GM12878 (cell line): ENCODE results near the gene DCC.

ENCODE experiments used
- BHLHE40 ChIP-seq, 2 experiments: fragments of 450-650 bp in 1 of 2; IDR thresholded peaks; 2 replicates each; pipeline ENCODE4 v1.6.1; 2011 to 2017; ENCODE audit warnings: low read depth in 2 of 2, borderline replicate concordance in 1 of 2, improper control_type of control experiment in 1 of 2, low read length in 1 of 2, mild to moderate bottlenecking in 1 of 2
- CREB1 ChIP-seq: IDR thresholded peaks from 2 replicates; pipeline ENCODE4 v1.6.1; 2012; ENCODE audit warnings: low read depth, mild to moderate bottlenecking, inconsistent platforms
- EGR1 ChIP-seq, 2 experiments: IDR thresholded peaks; 1 replicate in 1 of 2; 2 replicates in 1 of 2; pipeline ENCODE4 v1.6.1; 2011 to 2012; ENCODE audit warnings: low read depth in 2 of 2, low read length in 2 of 2, borderline replicate concordance in 1 of 2, mild to moderate bottlenecking in 1 of 2, moderate library complexity in 1 of 2
- POLR2AphosphoS5 ChIP-seq: IDR thresholded peaks from 2 replicates; pipeline ENCODE4 v1.6.1; 2011; ENCODE audit warnings: mild to moderate bottlenecking, low read length, inconsistent platforms
- ZBED1 ChIP-seq: IDR thresholded peaks from 2 replicates; pipeline ENCODE4 v1.6.1; 2016; ENCODE audit warnings: borderline replicate concordance

DNA sequence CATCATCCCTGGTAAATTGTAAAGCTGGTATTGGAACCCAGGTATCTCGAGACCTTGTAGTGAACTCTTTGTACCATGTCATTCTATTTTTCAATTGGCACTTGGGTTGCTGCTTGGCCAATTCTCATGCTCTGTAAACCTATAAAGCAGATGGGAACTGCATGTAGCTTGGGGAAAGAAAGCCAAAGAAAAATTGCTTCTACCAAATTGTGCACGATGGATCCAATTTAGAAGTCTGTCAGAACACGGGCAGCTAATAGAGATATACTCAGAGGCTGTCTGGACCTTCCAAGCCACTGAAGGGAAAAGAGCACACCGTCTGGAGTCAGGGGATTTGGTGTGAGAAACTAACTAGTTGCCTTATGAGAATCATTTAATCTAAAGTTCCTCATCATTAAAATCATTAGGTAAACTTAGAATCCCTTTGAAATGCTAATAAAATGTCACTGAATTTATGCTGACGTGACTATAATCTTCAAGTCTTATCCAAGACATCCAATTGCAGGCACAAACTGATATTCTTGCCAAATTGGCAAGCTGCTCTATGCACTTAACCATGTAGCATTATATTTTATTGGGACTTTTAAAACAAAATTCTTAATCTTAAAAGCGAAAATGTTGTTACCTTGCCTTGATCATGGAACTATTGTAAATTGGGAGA, 206.8 kb downstream of the DCC start:
- TF ChIP-seq CREB1 (no peak), POLR2AphosphoS5 (no peak), BHLHE40 (IDR thresholded peaks at IDR 0.05; ENCODE audit: borderline replicate concordance in 1 of 2, low read depth in 2 of 2, low read length in 1 of 2) (no peak), EGR1 (IDR thresholded peaks at IDR 0.05; ENCODE audit: borderline replicate concordance in 1 of 2, low read depth in 2 of 2, low read length in 2 of 2) (no peak), ZBED1 (no peak)
